NOMO-1 treated with DMSO at 0.1 percent for 48 hours (cell line): Measurements from ENCODE around the gene MARK1.
A peak's percentile ranks its signal among the peaks of the same experiment; 100 is the strongest.

ENCODE experiments used
- DNase-seq: peaks from one replicate; lab custom pipeline; 2025; ENCODE audit not compliant: unreplicated experiment; lab: John Stamatoyannopoulos, UW

Gene MARK1

GRCh38 chr1:220687809-220688208, 159.9 kb downstream of the MARK1 start:
- DNase-seq = no peak

GRCh38 chr1:220689666-220690065, 161.7 kb downstream of the MARK1 start:
- no peak for DNase-seq

- peak; percentile 77 for DNase-seq
These were observed 162.5 kb downstream of the MARK1 start, which contains the start of gene C1orf115 for GRCh38 chr1:220690140-220691052. Gene C1orf115 (plus strand): TSS chr1:220690363. CDS start chr1:220690403, 40 bp downstream.

GRCh38 chr1:220691053-220691684, 163.2 kb downstream of the MARK1 start:
- DNase-seq = no peak

- DNase-seq = no peak
These were observed 164.7 kb downstream of the MARK1 start for GRCh38 chr1:220692436-220693228.

- no peak for DNase-seq
These were observed 167.0 kb downstream of the MARK1 start for GRCh38 chr1:220694866-220695382.

GRCh38 chr1:220695426-220695825, 167.5 kb downstream of the MARK1 start:
- DNase-seq = no peak

- no peak for DNase-seq
These were observed 168.4 kb downstream of the MARK1 start for GRCh38 chr1:220696226-220696862.

- DNase-seq = no peak
These were observed 168.9 kb downstream of the MARK1 start for GRCh38 chr1:220696863-220697231.

- DNase-seq = no peak
These were observed 169.4 kb downstream of the MARK1 start for GRCh38 chr1:220697326-220697725.

GRCh38 chr1:220698607-220699016, 170.7 kb downstream of the MARK1 start:
- DNase-seq = no peak

GRCh38 chr1:220699044-220699443, 171.1 kb downstream of the MARK1 start:
- no peak for DNase-seq

- DNase-seq = no peak
These were observed 172.7 kb downstream of the MARK1 start for GRCh38 chr1:220700556-220701179.

GRCh38 chr1:220701974-220702373, 174.0 kb downstream of the MARK1 start:
- DNase-seq = peak; percentile 79

- DNase-seq = no peak
These were observed 174.9 kb downstream of the MARK1 start for GRCh38 chr1:220702733-220703270.

GRCh38 chr1:220703305-220703704, 175.4 kb downstream of the MARK1 start:
- peak; percentile 30 for DNase-seq

- DNase-seq = no peak
These were observed 177.8 kb downstream of the MARK1 start for GRCh38 chr1:220705782-220706181.

GRCh38 chr1:220706480-220706879, 178.5 kb downstream of the MARK1 start:
- no peak for DNase-seq

GRCh38 chr1:220707160-220707559, 179.2 kb downstream of the MARK1 start:
- no peak for DNase-seq

GRCh38 chr1:220708244-220708643, 180.3 kb downstream of the MARK1 start:
- no peak for DNase-seq
